HEK293 (cell line): ENCODE results near the gene P2RY10.

Experiments used
- CTCF ChIA-PET: fragments of 350-600 bp; formaldehyde crosslinking; extraction: SDS; loops from one replicate; lab custom pipeline; 2021; ENCODE audit warnings: antibody characterized with exemption; lab: Yijun Ruan, JAX
- POLR2A ChIA-PET: fragments of 300-600 bp; formaldehyde crosslinking; extraction: SDS; loops from one replicate; lab custom pipeline; 2020; ENCODE audit warnings: antibody characterized with exemption, inconsistent platforms; lab: Yijun Ruan, JAX
- H3K27ac ChIP-seq: fragments of 200-500 bp; sonication (Bioruptor generic); 2 replicates; pipeline ENCODE4 v1.5.1; 2014; ENCODE audit warnings: low read depth, low read length, control low read depth, inconsistent platforms; ENCODE audit errors: extremely low read depth
- H3K36me3 ChIP-seq, 2 experiments: fragments of 200-500 bp in 1 of 2; sonication (Bioruptor generic) in 1 of 2; 1 replicate in 1 of 2; 2 replicates in 1 of 2; pipeline ENCODE4 v1.5.1; 2014 to 2017; ENCODE audit warnings: inconsistent platforms in 2 of 2, low read length in 2 of 2; ENCODE audit not compliant: control insufficient read depth in 2 of 2, insufficient read depth in 1 of 2
- H3K4me1 ChIP-seq: fragments of 200-500 bp; sonication (Bioruptor generic); 2 replicates; pipeline ENCODE4 v1.5.1; 2014; ENCODE audit warnings: mild to moderate bottlenecking, low read length, inconsistent platforms; ENCODE audit not compliant: control insufficient read depth, insufficient read depth
- H3K4me3 ChIP-seq: 2 replicates; pipeline ENCODE4 v1.5.1; 2011; ENCODE audit warnings: low read depth, mild to moderate bottlenecking, control low read depth, low read length, moderate library complexity
- H3K9me3 ChIP-seq: fragments of 200-500 bp; sonication (Bioruptor generic); 2 replicates; pipeline ENCODE4 v1.5.1; 2014; ENCODE audit warnings: low read depth, low read length, inconsistent platforms; ENCODE audit not compliant: control insufficient read depth, insufficient read depth
- GFI1B ChIP-seq: fragments of 450-650 bp; formaldehyde crosslinking; IDR thresholded peaks from 2 replicates; pipeline ENCODE4 v1.5.1; 2016; ENCODE audit warnings: missing biosample characterization, missing genetic modification characterization
- SCRT1 ChIP-seq: fragments of 450-650 bp; formaldehyde crosslinking; IDR thresholded peaks from 2 replicates; pipeline ENCODE4 v1.5.1; 2016; ENCODE audit warnings: missing biosample characterization, missing genetic modification characterization, borderline replicate concordance
- SP2 ChIP-seq: fragments of 450-650 bp; formaldehyde crosslinking; IDR thresholded peaks from 2 replicates; pipeline ENCODE4 v1.5.1; 2016; ENCODE audit warnings: missing biosample characterization, missing genetic modification characterization
- TRIM28 ChIP-seq: IDR thresholded peaks from 2 replicates; pipeline ENCODE4 v1.6.1; 2011; ENCODE audit warnings: low read length, control low read depth, borderline replicate concordance
- YY1 ChIP-seq: fragments of 450-650 bp; formaldehyde crosslinking; IDR thresholded peaks from 2 replicates; pipeline ENCODE4 v1.5.1; 2018; ENCODE audit warnings: missing biosample characterization, missing genetic modification characterization
- YY2 ChIP-seq: fragments of 450-650 bp; formaldehyde crosslinking; IDR thresholded peaks from 2 replicates; pipeline ENCODE4 v1.5.1; 2016; ENCODE audit warnings: missing biosample characterization, missing genetic modification characterization
- ZFP37 ChIP-seq: fragments of 450-650 bp; formaldehyde crosslinking; IDR thresholded peaks from 2 replicates; pipeline ENCODE4 v1.5.1; 2016; ENCODE audit warnings: missing biosample characterization, missing genetic modification characterization
- ZNF140 ChIP-seq: fragments of 450-650 bp; formaldehyde crosslinking; IDR thresholded peaks from 2 replicates; pipeline ENCODE4 v1.5.1; 2016; ENCODE audit warnings: missing biosample characterization, missing genetic modification characterization
- ZNF174 ChIP-seq: fragments of 450-650 bp; formaldehyde crosslinking; IDR thresholded peaks from 2 replicates; pipeline ENCODE4 v1.5.0; 2017; ENCODE audit warnings: missing biosample characterization, mild to moderate bottlenecking, missing genetic modification characterization
- ZNF214 ChIP-seq: fragments of 450-650 bp; formaldehyde crosslinking; IDR thresholded peaks from 2 replicates; pipeline ENCODE4 v1.5.1; 2017; ENCODE audit warnings: missing biosample characterization, mild to moderate bottlenecking, missing genetic modification characterization, borderline replicate concordance
- ZNF23 ChIP-seq: fragments of 450-650 bp; formaldehyde crosslinking; IDR thresholded peaks from 2 replicates; pipeline ENCODE4 v1.5.1; 2016; ENCODE audit warnings: missing biosample characterization, missing genetic modification characterization, borderline replicate concordance
- ZNF404 ChIP-seq: fragments of 450-650 bp; formaldehyde crosslinking; IDR thresholded peaks from 2 replicates; pipeline ENCODE4 v1.5.1; 2017; ENCODE audit warnings: missing biosample characterization, missing genetic modification characterization
- ZNF521 ChIP-seq: fragments of 450-650 bp; formaldehyde crosslinking; IDR thresholded peaks from 2 replicates; pipeline ENCODE4 v1.5.1; 2017; ENCODE audit warnings: missing biosample characterization, mild to moderate bottlenecking, missing genetic modification characterization
- ZNF530 ChIP-seq: fragments of 450-650 bp; formaldehyde crosslinking; IDR thresholded peaks from 2 replicates; pipeline ENCODE4 v1.5.1; 2016; ENCODE audit warnings: low read depth, missing biosample characterization, missing genetic modification characterization
- ZNF548 ChIP-seq: fragments of 450-650 bp; formaldehyde crosslinking; IDR thresholded peaks from 2 replicates; pipeline ENCODE4 v1.5.1; 2016; ENCODE audit warnings: missing biosample characterization, missing genetic modification characterization
- ZNF623 ChIP-seq: fragments of 450-650 bp; formaldehyde crosslinking; IDR thresholded peaks from 2 replicates; pipeline ENCODE4 v1.5.1; 2016; ENCODE audit warnings: missing biosample characterization, missing genetic modification characterization
- ZNF777 ChIP-seq: fragments of 450-650 bp; formaldehyde crosslinking; IDR thresholded peaks from 2 replicates; pipeline ENCODE4 v1.5.1; 2017; ENCODE audit warnings: missing biosample characterization, missing genetic modification characterization, borderline replicate concordance
- TF ChIP-seq, protein P1 (sequence below): fragments of 450-650 bp; formaldehyde crosslinking; IDR thresholded peaks from 2 replicates; pipeline ENCODE4 v1.5.1; 2017; ENCODE audit warnings: missing biosample characterization, mild to moderate bottlenecking, missing genetic modification characterization, moderate library complexity
- TF ChIP-seq, protein P2 (sequence below): fragments of 450-650 bp; formaldehyde crosslinking; IDR thresholded peaks from 2 replicates; pipeline ENCODE4 v1.5.1; 2016; ENCODE audit warnings: missing biosample characterization, missing genetic modification characterization, borderline replicate concordance
- TF ChIP-seq, protein P3 (sequence below): fragments of 450-650 bp; formaldehyde crosslinking; IDR thresholded peaks from 2 replicates; pipeline ENCODE4 v1.5.1; 2016; ENCODE audit warnings: missing biosample characterization, missing genetic modification characterization
- TF ChIP-seq, protein P4 (sequence below): fragments of 450-650 bp; formaldehyde crosslinking; IDR thresholded peaks from 2 replicates; pipeline ENCODE4 v1.5.1; 2017; ENCODE audit warnings: missing biosample characterization, missing genetic modification characterization
- TF ChIP-seq, protein P5 (sequence below): fragments of 450-650 bp; formaldehyde crosslinking; IDR thresholded peaks from 2 replicates; pipeline ENCODE4 v1.5.1; 2016; ENCODE audit warnings: missing biosample characterization, missing genetic modification characterization
- TF ChIP-seq, protein P6 (sequence below): fragments of 450-650 bp; formaldehyde crosslinking; IDR thresholded peaks from 2 replicates; pipeline ENCODE4 v1.5.1; 2016; ENCODE audit warnings: missing biosample characterization, missing genetic modification characterization

Gene P2RY10

DNA sequence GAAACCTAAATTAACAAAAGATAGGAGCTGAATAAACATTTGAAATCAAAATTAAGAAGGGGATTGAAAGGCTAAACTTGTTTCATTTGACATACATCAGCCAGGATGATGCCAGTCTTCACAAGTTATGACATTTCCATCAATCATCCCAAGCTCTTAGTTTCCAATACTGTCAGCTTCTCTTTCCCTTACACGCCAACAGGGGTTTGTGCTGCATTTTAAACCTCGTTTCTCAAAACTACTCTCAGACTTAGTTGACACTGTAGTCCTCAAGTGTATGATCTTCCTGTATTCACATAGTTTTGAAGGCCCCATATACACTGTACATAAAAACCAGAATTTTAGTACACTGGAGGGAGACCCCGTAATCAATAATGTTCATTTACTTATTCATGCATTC is 840 bp upstream of the P2RY10 start:
- CTCF ChIA-PET, result interaction anchor here (0.6 kb wide), 2 partner anchors 791 to 816 kb away, joined by 3 read pairs; no protein-coding TSS in a partner anchor

DNA sequence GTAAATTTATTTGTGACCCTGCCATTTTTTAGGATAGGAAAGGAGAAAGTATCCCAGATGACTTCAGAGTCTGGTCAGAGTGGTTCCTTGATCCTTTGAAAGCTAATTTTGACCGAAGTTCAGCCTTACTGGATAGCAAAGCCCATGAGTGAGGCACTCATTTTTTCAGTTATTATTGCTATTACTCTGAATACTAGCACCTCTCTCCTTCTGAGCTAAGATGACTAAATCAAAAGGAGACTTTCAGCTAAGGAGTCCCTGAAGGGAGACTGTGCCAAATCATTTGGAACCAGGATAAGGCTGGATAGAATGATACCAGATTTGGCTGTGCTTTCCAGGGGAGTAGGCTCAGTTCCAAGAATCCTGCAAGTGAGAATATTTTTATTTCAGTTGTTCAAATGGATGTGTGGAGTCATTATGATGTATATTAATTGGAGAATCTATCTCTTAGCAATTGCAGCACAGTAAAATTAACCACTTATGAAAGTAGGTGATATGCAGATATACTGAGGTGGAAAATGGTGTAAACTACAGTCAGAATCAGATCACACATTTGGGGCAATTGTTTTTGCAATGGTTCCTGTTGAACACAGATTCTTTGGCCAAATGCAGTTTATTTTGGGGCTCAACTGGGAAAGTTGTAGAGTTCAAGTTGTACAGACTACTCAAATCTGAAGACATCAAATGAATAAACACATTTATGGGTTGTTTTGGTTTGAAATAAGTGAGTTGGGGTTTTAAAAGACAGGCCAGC is 1.2 kb downstream of the P2RY10 start:
- CTCF ChIA-PET, result no interaction called here
- Histone ChIP-seq H3K4me3 (no peak overlapping the region), H3K27ac (no peak overlapping the region), H3K36me3 (no peaks in the 10 kb centered on the region), H3K4me1 (no peaks in the 10 kb centered on the region), H3K9me3 (peaks cover 2% of the 10 kb centered on the region; the same call in 1 of the 2 replicates)
- POLR2A ChIA-PET, result no interaction called here
- TF ChIP-seq ZNF521 (no peak), ZNF623 (no peak), ZNF23 (tag by site-specific recombination) (no peak), YY2 (no peak), ZNF530 (no peak)
- TF ChIP-seq, protein P1, sequence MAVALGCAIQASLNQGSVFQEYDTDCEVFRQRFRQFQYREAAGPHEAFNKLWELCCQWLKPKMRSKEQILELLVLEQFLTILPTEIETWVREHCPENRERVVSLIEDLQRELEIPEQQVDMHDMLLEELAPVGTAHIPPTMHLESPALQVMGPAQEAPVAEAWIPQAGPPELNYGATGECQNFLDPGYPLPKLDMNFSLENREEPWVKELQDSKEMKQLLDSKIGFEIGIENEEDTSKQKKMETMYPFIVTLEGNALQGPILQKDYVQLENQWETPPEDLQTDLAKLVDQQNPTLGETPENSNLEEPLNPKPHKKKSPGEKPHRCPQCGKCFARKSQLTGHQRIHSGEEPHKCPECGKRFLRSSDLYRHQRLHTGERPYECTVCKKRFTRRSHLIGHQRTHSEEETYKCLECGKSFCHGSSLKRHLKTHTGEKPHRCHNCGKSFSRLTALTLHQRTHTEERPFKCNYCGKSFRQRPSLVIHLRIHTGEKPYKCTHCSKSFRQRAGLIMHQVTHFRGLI (tag by site-specific recombination), result no peak
- TF ChIP-seq, protein P2, sequence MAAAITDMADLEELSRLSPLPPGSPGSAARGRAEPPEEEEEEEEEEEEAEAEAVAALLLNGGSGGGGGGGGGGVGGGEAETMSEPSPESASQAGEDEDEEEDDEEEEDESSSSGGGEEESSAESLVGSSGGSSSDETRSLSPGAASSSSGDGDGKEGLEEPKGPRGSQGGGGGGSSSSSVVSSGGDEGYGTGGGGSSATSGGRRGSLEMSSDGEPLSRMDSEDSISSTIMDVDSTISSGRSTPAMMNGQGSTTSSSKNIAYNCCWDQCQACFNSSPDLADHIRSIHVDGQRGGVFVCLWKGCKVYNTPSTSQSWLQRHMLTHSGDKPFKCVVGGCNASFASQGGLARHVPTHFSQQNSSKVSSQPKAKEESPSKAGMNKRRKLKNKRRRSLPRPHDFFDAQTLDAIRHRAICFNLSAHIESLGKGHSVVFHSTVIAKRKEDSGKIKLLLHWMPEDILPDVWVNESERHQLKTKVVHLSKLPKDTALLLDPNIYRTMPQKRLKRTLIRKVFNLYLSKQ (tag by site-specific recombination), result no peak

More for the DNA sequence above, 840 bp upstream of the P2RY10 start:
- no peak for TF ChIP-seq ZNF623
- TF ChIP-seq, protein P3, sequence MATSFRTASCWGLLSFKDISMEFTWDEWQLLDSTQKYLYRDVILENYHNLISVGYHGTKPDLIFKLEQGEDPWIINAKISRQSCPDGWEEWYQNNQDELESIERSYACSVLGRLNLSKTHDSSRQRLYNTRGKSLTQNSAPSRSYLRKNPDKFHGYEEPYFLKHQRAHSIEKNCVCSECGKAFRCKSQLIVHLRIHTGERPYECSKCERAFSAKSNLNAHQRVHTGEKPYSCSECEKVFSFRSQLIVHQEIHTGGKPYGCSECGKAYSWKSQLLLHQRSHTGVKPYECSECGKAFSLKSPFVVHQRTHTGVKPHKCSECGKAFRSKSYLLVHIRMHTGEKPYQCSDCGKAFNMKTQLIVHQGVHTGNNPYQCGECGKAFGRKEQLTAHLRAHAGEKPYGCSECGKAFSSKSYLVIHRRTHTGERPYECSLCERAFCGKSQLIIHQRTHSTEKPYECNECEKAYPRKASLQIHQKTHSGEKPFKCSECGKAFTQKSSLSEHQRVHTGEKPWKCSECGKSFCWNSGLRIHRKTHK (tag by site-specific recombination), result no peak
- TF ChIP-seq TRIM28, result no peak
- TF ChIP-seq, protein P4, sequence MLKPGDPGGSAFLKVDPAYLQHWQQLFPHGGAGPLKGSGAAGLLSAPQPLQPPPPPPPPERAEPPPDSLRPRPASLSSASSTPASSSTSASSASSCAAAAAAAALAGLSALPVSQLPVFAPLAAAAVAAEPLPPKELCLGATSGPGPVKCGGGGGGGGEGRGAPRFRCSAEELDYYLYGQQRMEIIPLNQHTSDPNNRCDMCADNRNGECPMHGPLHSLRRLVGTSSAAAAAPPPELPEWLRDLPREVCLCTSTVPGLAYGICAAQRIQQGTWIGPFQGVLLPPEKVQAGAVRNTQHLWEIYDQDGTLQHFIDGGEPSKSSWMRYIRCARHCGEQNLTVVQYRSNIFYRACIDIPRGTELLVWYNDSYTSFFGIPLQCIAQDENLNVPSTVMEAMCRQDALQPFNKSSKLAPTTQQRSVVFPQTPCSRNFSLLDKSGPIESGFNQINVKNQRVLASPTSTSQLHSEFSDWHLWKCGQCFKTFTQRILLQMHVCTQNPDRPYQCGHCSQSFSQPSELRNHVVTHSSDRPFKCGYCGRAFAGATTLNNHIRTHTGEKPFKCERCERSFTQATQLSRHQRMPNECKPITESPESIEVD (tag by site-specific recombination), result no peak
- TF ChIP-seq GFI1B (tag by site-specific recombination), result no peak
- no peak for TF ChIP-seq ZNF548 (tag by site-specific recombination)
- TF ChIP-seq ZNF140 (tag by site-specific recombination), result no peak
- no peak for TF ChIP-seq ZNF404
- no peak for TF ChIP-seq ZFP37
- no peak for TF ChIP-seq ZNF777 (tag by site-specific recombination)
- no peak for TF ChIP-seq SP2 (tag by site-specific recombination)
- TF ChIP-seq ZNF214 (tag by site-specific recombination), result no peak
- TF ChIP-seq, protein P5, sequence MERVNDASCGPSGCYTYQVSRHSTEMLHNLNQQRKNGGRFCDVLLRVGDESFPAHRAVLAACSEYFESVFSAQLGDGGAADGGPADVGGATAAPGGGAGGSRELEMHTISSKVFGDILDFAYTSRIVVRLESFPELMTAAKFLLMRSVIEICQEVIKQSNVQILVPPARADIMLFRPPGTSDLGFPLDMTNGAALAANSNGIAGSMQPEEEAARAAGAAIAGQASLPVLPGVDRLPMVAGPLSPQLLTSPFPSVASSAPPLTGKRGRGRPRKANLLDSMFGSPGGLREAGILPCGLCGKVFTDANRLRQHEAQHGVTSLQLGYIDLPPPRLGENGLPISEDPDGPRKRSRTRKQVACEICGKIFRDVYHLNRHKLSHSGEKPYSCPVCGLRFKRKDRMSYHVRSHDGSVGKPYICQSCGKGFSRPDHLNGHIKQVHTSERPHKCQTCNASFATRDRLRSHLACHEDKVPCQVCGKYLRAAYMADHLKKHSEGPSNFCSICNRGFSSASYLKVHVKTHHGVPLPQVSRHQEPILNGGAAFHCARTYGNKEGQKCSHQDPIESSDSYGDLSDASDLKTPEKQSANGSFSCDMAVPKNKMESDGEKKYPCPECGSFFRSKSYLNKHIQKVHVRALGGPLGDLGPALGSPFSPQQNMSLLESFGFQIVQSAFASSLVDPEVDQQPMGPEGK, result no peak
- TF ChIP-seq, protein P6, sequence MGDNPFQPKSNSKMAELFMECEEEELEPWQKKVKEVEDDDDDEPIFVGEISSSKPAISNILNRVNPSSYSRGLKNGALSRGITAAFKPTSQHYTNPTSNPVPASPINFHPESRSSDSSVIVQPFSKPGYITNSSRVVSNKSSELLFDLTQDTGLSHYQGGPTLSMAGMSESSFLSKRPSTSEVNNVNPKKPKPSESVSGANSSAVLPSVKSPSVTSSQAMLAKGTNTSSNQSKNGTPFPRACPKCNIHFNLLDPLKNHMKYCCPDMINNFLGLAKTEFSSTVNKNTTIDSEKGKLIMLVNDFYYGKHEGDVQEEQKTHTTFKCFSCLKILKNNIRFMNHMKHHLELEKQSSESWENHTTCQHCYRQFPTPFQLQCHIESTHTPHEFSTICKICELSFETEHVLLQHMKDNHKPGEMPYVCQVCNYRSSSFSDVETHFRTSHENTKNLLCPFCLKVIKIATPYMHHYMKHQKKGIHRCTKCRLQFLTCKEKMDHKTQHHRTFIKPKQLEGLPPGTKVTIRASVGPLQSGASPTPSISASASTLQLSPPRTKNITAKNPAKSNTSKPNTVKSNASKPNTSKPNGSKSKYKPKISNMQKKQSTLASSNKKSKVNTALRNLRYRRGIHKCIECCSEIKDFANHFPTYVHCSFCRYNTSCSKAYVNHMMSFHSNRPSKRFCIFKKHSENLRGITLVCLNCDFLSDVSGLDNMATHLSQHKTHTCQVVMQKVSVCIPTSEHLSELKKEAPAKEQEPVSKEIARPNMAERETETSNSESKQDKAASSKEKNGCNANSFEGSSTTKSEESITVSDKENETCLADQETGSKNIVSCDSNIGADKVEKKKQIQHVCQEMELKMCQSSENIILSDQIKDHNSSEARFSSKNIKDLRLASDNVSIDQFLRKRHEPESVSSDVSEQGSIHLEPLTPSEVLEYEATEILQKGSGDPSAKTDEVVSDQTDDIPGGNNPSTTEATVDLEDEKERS (tag by site-specific recombination), result no peak
- TF ChIP-seq SCRT1 (tag by site-specific recombination), result no peak
- no peak for TF ChIP-seq YY1
- no peak for TF ChIP-seq ZNF174 (tag by site-specific recombination)
- POLR2A ChIA-PET, result no interaction called here
- peaks cover 2% of the 10 kb centered on the region; the same call in 1 of the 2 replicates for H3K9me3 ChIP-seq
- no peaks in the 10 kb centered on the region for H3K4me1 ChIP-seq
- no peak overlapping the region for H3K27ac ChIP-seq
- no peaks in the 10 kb centered on the region for H3K36me3 ChIP-seq
- H3K4me3 ChIP-seq, result no peak overlapping the region
